RWPE1 (cell line): ENCODE results near the gene NPM3.
A peak's percentile ranks its signal among the peaks of the same experiment; 100 is the strongest.

Source experiments
- CTCF ChIA-PET: fragments of 350-600 bp; sonication (Branson Sonifier 250); formaldehyde crosslinking; extraction: SDS; loops from one replicate; lab custom pipeline; 2021; lab: Yijun Ruan, JAX
- POLR2A ChIA-PET: fragments of 400-600 bp; formaldehyde crosslinking; extraction: SDS; loops from one replicate; lab custom pipeline; 2020; ENCODE audit warnings: antibody characterized with exemption; ENCODE audit not compliant: low non-redundant PET; lab: Yijun Ruan, JAX
- DNase-seq: peaks from one replicate; pipeline ENCODE4 v3.0.0; 2012; ENCODE audit warnings: low spot score
- H3K27ac ChIP-seq: fragments of 450-650 bp; 2 replicates; pipeline ENCODE4 v1.5.1; 2017
- TF ChIP-seq, protein P1 (sequence below): fragments of 450-650 bp; conservative IDR thresholded peaks from 2 replicates; pipeline ENCODE4 v1.5.1; 2017; ENCODE audit warnings: low read depth, mild to moderate bottlenecking

Gene NPM3, protein sequence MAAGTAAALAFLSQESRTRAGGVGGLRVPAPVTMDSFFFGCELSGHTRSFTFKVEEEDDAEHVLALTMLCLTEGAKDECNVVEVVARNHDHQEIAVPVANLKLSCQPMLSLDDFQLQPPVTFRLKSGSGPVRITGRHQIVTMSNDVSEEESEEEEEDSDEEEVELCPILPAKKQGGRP

DNA sequence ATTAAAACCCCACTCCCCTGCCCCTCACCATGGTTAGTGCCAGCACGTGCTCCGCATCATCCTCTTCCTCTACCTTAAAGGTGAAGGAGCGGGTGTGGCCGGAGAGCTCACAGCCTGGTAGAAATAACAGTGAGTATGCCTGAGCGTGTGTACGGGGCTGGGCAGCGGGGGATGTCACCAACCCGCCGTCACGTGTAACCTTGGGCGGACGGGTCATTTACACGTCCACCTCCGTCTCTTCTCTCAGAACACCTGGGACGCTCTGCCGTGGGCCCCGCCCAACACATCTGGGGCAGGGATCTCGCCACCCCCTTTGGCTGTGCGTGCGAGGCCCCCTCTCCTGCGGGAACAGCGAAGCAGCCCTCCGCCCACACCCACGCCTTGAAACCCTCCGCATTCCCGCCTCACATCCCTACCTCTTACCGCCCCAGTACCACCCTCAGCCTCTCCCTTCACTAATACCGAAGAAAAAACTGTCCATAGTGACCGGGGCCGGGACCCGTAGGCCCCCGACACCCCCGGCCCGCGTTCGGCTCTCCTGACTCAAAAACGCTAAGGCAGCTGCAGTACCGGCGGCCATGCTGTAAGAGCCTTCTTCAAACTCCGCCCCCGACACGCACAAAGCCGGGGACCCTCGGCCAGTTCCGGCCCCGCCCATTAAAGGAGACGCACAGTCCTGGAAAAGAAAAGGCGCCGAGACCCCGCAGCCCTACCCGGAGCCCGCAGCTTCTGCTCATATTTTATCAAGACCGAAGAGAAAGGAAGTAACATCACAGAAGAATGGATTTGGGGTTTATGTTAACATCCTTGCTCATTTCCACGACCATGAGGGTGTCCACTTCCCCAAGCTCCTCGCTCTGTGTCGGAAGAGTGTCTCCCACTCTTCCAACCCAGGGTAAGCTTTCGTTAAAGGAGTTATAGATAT lies at the start of gene NPM3:
NPM3 (minus strand) TSS at position 636 of the 925 bp plus-strand sequence; CDS start at position 580, 56 bp downstream.
- peak; percentile 94 for DNase-seq
- ChIA-PET POLR2A (interaction anchor here (0.9 to 1.1 kb wide), 2 partner anchors 14 to 35 kb away, joined by 3 read pairs; partner anchors contain the start of gene OGA), CTCF (interaction anchor here (0.6 to 3.5 kb wide), 6 partner anchors 22 to 622 kb away, joined by 3 to 23 read pairs (median 3); no protein-coding TSS in a partner anchor)
- TF ChIP-seq, protein P1, sequence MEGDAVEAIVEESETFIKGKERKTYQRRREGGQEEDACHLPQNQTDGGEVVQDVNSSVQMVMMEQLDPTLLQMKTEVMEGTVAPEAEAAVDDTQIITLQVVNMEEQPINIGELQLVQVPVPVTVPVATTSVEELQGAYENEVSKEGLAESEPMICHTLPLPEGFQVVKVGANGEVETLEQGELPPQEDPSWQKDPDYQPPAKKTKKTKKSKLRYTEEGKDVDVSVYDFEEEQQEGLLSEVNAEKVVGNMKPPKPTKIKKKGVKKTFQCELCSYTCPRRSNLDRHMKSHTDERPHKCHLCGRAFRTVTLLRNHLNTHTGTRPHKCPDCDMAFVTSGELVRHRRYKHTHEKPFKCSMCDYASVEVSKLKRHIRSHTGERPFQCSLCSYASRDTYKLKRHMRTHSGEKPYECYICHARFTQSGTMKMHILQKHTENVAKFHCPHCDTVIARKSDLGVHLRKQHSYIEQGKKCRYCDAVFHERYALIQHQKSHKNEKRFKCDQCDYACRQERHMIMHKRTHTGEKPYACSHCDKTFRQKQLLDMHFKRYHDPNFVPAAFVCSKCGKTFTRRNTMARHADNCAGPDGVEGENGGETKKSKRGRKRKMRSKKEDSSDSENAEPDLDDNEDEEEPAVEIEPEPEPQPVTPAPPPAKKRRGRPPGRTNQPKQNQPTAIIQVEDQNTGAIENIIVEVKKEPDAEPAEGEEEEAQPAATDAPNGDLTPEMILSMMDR: no peak
- H3K27ac ChIP-seq: peak within 1 kb of the TSS; percentile 73

DNA sequence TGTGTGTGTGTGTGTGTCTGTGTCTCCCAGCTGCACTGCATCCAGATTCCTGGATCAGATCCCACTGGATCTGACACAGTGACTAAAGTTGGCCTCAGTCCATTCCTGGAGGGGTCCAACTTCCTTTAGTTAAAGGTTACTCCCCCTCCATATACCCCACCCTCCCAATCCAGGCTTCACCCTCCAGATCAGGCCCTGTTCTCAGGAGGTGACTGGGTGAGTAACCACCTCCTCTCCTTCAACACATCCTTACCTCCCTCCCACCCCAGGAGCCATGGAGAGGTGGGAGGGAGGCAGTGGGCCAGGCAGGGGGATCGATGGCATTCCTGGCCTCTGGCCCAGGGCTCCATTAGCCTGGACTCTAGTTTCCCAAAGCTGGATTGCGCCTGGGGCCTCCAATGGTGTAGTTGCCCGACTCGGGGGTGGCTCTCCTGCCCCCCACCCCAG lies 49.1 kb upstream of the NPM3 start:
- ChIA-PET POLR2A (no interaction called here), CTCF (interaction anchor here (0.7 to 1.7 kb wide), 4 partner anchors 9 to 619 kb away, joined by 3 to 7 read pairs (median 4); partner anchors contain the start of gene KCNIP2)
- DNase-seq: no peak
- TF ChIP-seq, protein P1: no peak
- H3K27ac ChIP-seq: no peak overlapping the region

DNA sequence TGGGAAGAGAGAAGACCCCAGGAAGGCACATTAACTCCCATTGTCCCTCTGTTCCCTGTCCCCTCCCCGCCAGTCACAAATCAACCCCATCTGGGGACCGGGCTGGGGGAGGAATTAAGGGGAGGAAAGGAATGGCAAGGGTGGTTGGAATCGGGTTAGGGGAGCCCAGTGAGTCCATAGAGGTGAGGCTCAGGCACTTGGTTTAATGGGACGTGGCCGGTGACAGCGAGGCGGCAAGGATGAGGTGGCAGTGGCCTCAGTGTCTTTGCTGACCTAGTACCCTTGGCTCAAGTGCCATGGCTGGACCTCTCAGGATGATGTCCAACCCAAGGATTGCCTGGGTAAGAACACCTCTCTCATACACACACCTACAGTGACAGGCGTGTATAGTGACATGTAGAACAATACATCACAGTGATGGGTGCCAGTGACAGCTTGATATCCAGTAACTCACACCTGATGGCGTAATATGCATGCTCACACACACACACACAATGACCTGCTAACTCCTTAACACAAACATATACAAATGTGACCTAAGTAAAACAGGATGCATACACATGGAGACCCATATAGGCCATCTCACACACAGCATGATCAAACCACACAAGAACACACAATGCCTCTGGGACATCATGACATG lies 48.0 kb upstream of the NPM3 start:
- CTCF ChIA-PET: interaction anchor here (1.1 to 1.7 kb wide), 2 partner anchors 9 to 13 kb away, joined by 3 to 4 read pairs; partner anchors contain the start of gene KCNIP2
- POLR2A ChIA-PET: no interaction called here
- peak overlapping the region; percentile 80 for H3K27ac ChIP-seq
- no peak for DNase-seq
- TF ChIP-seq, protein P1: no peak

DNA sequence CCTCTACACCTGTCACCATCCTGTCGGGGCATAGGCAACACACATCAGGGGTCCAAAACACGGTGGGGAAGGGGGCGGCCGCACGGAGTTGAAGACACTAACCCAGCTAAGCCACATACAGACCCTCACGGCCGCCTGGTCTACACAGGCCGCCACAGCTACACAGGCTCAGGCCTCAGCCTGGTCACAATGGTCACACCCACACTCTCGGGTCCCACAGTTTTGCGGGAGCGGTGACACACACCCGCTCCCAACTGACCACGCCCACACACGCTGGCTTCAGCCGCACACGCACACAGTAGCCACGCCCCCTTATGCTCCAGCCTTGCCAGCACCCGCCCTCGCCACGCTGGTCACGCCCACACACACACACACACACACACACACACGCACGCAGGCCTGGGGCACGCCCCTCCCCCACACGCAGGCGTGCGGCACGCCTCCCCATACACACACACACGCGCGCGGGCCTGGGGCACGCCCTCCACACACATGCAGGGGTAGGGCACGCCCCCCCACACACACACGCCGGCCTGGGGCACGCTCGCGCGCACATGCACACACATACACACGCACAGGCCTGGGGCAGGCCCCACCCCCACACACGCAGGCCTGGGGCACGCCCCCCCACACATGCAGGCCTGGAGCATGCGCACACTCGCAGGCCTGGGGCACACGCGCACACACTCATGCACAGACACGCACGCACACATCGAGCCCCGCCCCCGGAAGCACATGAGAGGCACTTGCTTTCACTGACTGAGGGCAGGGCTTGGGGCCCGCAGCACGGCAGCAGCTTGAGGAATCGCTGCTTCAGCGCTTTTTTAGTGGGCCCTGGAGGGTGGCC lies 47.3 kb upstream of the NPM3 start:
- TF ChIP-seq, protein P1: no peak
- CTCF ChIA-PET: interaction anchor here (1.1 to 1.7 kb wide), 2 partner anchors 10 to 13 kb away, joined by 3 to 4 read pairs; partner anchors contain the start of gene KCNIP2
- DNase-seq: peak; percentile 92
- POLR2A ChIA-PET: no interaction called here
- peak overlapping the region; percentile 80 for H3K27ac ChIP-seq

- peak; percentile 78 for DNase-seq
- POLR2A ChIA-PET: no interaction called here
- peak overlapping the region; percentile 80 for H3K27ac ChIP-seq
- CTCF ChIA-PET: interaction anchor here (0.6 to 0.7 kb wide), 2 partner anchors 132 to 150 kb away, joined by 3 to 4 read pairs; no protein-coding TSS in a partner anchor
- TF ChIP-seq, protein P1: no peak
Measured at GRCh38 chr10:101829561-101830315, 46.5 kb upstream of the NPM3 start.
